ENCODE data around the gene CNOT3.
A peak's percentile ranks its signal among the peaks of the same experiment; 100 is the strongest.
"Not testable (repeated sequence)": the region's sequence is repeated elsewhere in the genome, so short reads cannot be mapped to it uniquely, and the experiment has no call there.

Gene CNOT3

DNA sequence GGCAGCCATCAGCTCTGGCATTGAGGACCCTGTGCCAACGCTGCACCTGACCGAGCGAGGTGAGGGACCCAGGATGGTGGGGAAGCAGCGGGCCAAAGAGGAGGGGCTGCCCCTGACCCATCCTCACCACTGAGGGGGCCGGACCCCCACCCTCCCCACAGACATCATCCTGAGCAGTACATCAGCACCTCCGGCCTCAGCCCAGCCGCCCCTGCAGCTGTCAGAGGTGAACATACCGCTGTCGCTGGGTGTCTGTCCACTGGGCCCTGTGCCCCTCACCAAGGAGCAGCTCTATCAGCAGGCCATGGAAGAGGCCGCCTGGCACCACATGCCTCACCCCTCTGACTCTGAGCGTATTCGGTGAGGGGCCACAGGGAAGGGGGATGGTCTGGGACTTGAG lies 14.7 kb downstream of the CNOT3 start:
- no peak for DNase-seq

DNA sequence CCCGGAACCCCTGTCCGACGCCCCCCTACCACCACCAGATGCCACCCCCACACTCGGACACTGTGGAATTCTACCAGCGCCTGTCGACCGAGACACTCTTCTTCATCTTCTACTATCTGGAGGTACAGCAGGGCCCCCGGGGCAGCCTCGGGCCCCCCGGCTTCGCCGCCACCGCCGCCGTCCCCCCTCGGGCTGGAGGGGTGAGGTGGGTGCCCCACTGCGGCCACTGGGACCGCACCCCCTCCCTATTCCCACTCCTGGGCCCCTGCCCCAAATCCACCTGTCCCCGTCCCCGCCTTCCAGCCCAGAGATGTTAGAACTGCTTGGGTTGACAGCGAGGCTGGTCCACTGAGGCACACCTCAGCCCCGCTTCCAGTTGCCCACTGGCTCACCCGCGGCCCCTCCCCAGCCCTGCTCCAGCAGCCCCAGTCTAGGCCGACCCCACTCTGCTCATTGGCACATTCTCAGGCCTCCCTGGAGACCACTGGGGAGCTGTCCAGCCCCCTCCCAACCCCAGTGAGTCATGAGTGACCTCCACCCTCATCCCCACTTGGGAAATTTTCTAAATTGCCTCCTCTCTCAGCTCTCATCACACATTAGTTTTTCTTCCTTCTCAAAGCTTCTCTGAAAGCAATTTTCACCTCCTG lies 15.4 kb downstream of the CNOT3 start:
- no peak for DNase-seq

DNA sequence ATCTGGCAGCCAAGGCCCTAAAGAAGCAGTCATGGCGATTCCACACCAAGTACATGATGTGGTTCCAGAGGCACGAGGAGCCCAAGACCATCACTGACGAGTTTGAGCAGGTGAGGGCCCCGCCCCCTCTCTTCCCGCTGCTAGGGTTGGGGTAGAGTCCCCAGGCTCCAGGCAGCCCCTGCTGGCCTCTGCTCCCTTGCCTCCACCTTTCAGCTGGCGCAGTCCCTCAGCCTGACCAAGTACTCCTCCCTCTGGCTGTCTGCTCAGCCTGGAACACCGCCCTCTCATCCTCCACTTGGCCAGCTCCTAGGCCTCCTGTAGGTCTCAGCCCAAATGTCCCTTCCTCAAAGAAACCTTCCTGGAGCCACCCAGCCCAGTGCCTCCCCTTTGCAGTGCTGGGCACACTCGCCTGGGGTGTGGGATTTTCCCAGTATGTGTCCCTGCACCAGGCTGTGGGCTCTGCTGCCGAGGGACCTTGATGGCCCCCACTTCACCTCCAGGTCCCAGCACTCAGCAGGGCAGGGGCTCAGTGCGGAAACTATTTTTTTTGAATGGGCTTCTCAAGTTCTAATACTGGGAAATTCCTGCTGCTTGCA lies 16.3 kb downstream of the CNOT3 start:
- DNase-seq = no peak

DNA sequence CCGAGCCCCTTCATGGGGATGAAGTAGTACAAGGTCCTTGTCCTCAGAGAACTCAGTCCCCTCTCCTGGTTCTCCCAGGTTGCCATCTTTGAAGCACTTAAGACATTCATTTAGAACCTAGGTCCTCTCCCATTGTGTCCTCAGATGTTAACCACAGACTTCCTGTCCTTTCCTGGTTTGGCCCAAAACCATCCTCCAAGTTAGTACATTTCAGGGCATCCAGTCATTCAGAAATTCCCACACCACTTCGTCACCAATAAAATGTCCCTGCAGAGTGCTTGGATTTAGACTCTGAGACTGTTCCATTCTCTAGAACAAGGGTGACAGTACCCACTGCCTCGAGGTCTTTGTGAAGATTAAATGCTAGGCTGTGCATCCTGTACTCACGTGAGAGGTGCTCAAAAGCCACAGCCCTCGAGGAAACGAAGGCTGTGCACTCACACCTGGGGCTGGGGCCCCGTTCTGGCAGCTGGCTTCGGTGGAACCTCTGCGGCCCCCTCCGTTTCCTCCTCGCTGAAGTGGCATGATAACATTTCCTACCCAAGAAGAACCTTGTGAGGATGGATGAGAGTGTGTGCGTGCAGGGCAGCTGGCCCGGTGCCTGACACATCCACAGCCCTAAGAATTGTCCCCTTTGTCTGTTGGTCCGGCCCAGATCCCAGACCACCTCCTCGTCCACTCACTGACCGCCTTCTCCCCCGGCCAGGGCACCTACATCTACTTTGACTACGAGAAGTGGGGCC lies 17.2 kb downstream of the CNOT3 start:
- DNase-seq = no peak

DNA sequence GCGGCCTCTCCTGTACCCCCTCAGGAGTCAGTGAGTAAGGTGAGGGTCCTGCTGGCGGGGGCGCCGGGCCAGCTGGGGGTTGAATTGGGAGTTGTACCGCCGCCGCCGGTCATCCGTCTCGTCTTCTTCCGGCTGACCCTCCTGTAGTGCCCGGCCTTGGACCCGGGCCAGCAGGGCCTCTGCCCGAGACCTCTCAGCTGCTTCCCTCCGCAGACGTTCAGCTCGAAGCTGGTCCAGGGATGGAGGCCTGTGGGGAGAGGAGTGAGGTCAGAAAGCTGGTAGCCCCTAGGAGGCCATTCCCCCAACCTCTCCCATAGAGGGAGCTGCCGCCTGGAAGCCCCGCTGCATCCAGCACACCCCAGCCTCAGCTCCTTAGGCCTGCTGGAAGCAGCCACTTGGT lies 18.1 kb downstream of the CNOT3 start:
- no peak for DNase-seq

DNA sequence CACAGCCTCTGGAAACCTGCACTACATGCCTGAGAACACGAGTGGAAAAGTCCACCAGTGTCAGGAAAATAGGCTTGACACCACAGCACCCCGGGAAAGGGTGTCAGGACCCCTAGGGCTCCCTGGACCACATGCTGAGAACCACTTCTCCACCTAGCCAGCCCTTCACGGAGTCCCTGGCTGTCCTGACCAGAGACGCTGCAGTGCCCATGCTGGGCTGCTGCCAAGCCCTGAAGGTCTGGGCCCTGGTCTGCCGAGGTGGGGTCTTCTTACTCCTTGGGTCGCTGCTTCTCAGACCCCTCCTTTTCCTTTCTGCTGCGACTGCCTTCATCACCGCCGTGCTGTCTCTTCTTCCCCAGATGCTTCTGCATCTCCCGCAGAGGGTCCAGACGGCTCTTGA lies 18.9 kb downstream of the CNOT3 start:
- DNase-seq = no peak

DNA sequence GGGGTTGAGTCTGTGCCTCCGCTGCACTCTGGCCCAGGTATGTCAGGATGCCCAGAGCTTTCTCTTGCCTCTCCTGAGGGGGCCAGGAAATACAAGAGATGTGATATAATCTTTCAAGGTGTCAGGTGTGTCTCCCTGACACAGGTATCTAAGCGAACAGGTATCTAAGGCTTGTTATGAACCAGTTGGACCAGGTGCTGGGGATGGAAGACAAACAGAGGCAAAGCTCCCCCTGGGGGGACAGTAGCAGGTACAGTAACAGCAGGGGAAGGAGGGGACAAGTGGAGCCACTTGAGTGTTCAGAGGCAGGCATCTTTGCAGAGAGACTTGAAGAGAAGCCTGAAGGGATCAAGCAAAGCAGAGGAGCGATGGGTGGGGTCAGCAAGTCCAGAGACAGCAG lies 19.4 kb downstream of the CNOT3 start:
- no peak for DNase-seq

DNA sequence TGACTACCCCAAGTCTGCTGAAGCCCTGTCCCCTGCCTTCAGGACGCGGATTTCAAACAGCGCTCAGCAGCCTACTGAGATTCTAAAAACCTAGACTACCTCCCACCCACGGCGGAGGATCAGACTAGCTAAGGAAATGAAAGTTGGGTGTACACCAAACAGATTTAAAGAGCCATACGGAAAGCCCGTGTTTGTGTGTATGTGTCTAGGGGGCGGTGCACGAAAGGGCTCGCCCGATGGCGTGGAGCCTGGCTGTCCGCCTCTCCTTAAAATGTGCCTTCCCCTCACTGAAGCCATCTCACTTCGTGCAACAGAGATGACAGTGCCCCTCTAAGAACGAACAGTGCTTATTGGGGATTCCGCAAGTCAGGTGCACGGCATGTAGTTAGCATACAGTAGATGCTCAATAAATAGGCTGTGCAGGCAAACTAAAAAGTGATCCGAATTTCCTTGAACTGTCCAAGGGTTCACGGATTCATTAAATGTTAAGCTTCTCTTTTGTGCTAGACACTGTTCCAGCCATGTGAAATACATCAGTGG lies 21.3 kb downstream of the CNOT3 start:
- no peak for DNase-seq

DNA sequence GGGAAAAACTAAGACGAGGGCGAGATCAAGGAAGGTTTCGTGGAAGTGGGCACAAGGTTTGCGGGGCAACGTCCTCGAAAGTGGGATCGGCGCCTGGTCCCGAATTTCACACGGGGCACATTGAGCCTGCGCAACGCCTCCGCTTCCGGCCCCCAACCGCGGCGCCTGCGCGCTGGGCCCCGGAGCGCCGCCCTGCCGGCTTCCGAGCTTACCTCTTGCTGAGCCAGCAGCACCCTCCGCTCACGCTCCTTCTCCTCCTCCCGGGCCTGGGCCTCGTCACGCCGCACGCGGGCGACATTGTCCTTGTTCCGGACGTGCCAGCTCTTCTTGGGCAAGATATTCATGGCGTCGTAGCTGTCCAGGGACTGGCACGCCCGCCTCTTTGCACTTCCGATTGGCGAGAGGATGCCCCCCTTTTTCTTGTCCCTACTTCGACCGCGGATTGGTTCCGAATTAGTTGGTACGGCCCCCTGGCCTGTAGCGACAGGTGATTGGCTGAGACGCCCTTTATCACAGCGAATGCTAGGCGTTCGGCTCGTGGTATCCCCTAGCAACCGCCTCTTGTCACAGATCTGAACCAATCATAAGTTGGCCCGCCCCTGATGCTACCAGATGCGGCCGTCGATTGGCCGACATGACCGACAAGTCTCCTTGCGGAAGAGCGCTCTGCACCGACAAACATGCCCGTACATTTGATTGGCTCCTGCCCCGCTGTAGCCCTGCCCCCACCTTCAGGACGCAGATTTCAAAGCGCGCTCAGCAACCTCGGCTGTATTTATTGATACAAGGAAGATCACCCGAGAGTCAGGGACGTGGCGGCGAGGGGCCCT lies 22.0 kb downstream of the CNOT3 start, which contains the start of gene LENG1:
TSS of gene LENG1 (minus strand) at position 370 of the 830 bp plus-strand sequence. CDS start at position 344, 26 bp downstream.
- DNase-seq = peak; percentile 100

DNA sequence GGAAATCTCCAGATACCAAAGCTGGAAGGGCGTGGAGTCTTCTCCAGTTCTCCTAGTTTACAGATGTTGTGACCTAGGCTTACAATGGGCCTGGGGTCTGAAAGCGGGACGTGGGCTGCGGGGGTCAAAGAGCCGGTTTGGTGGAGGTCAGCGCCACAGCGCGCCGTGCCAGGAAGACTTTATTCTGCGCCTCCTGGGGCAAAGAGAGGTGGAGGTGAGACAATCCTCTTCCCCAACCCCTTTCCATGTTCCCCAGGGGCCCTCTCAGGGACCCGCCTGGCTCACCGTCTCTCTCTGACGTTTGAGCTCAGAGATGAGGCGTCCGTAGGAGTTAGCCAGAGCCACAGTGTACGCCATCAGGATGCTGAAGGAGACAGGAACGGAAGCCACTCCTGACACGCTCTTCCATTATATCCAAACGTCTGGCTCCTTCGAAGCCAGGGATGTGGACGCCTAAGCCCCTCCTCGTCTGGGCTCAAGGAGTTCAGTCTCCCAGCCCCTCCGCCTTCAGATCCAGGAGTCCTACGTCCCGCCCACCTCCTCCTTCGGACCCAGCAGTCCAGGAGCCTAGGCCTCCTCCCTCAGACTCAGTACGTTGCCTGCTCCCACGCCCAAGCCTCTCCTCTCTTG lies 22.7 kb downstream of the CNOT3 start:
- DNase-seq = no peak

DNA sequence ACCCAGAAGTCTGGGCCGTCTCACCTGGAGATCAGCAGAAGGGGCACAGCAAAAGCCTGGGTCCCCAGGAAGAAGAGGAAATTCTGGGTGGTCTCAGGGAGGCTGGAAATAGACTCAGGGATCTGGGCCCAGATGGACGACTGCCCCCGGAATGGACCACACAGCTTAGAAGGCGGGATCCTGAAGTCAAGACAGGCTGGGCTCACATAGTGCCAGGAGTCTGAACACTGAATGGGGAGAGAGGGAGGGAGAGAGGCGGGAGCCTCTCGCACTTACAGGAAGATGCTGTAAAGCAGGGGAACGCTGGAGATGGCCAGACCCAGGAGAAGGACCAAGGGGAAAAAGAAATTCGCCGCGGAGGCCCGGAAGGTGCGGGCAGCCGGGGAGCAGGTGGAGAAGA lies 23.3 kb downstream of the CNOT3 start:
- DNase-seq = no peak

DNA sequence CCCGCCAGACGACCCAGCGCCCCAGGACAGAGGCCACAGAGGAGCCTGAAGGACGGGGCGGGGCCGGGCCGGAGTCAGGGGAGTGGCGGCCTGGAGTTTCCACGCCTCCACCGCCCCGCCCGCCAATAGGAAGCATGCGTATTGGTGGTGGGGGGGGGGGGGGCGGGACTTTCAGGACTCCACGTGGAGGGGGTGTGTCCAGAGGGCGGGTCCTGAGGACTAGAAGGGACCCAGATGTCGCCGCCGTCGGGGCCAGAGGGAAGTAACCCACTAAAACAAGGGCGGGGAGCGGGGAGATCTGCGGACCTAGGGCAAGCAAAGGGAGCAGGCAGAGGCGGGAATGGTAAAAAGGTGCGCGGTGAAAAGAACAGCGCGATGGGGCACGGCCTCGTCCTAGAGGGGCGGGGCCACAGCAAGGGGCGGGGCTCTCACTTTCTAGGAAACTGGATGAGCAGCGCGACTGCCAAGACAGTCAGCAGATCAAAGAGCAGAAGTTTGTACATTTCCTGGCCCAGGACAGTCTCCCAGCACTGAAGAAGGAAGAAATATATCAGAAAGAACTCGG lies 24.8 kb downstream of the CNOT3 start:
- peak; percentile 55 for DNase-seq

DNA sequence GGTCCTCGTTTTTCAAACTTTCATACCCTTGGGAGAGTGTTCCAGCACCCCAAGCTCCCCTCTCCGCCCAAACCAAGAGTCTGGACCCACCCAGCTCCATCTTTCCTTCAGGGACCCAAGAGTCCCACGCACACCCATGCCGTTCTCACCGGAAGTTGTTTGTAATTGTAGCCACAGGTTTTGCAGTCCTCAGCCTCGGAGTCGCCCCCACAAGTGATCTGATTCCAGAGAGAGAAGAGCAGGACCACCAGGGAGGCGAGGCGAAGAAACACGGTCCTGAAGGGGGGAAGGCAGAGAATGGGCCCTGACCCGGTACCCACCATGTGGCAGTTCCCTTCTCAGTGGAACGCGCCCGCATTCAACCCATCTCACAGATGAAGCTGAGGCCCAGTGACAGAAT lies 25.3 kb downstream of the CNOT3 start:
- DNase-seq = no peak

DNA sequence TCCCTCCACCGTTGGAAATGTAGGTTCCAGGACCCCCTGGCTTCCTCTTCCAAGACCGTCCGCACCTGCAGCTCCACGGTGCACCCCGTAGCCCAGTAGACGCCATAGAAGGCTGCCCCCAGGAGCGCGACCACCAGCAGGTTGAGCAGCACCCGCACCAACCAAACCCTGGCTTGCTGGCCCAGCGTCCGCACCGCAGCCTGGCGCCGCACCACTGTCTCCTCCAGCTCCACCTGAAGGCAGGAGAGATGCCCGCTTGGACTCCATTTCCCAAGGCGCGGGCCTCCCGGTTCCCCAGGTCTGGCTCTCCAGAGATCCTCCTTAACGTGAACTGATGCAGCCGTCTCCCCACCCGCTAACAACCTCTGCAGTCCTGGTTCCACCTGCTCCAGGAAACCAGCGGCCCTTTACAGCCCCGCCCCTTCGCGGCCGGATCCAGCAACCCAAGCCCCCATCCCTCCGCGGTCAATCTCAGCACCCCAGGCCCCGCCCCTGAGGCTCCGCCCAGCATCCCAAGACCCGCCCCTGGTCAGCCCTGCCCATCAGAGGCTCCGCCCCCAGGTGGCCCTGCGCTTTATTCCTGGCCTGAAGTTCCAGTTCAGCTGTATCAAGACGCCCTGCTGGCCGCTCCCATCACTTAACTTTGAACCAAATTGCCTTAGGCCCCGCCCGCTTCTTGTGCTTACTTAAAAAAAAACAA lies 27.0 kb downstream of the CNOT3 start:
- peak; percentile 51 for DNase-seq

DNA sequence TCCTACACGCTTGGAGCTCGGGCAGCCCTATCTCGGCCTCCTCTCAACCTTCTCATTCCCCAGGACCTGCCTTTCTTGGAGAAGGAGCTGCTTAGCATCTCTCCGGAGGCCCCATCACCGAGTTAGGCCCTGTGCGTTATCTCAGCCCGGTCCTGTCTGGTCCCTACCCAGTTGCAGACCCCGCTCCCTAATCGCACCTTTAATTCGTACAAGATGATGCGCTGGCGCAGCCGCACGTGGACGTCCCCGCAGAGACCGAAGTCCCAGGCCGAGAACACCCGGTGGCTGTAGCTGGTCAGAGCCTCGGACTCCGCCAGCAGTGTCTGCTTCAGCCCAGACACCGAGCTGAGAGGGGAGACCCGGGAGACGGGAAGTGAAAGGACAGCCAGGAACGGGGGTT lies 27.7 kb downstream of the CNOT3 start:
- no peak for DNase-seq

DNA sequence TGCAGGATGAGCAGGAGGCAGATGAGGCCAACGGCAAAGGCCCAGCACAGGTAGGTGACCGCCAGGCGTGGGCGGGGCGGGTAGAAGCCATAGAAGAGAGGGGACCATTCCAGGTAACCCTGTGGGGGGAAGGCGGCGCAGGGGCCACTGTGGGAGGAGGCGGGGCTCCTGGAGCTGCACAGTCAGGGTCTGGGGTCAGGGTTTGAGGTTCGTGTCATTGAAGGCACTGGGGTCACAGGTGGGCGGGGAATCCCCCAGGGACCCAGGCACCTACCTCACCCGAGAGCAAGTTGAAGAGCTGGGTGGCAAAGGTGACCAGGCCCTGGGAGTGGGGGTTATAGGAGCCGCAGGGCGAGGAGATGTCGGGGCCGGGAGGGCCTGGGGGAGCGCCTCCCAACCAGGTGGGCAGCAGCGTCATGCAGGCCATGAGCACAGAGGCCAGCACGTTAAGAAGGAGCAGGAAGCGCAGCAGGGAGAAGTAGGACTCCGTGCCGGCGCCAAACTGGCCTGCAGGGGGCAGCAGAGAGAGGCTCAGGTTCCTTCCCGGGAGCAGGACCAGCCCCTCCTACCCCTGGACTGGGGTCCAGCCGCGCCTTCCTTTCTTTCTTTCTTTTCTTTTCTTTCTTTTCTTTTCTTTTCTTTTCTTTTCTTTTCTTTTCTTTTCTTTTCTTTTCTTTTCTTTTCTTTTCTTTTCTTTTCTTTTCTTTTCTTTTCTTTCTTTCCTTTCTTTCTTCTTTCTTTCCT lies 30.8 kb downstream of the CNOT3 start:
- peak; percentile 75 for DNase-seq

DNA sequence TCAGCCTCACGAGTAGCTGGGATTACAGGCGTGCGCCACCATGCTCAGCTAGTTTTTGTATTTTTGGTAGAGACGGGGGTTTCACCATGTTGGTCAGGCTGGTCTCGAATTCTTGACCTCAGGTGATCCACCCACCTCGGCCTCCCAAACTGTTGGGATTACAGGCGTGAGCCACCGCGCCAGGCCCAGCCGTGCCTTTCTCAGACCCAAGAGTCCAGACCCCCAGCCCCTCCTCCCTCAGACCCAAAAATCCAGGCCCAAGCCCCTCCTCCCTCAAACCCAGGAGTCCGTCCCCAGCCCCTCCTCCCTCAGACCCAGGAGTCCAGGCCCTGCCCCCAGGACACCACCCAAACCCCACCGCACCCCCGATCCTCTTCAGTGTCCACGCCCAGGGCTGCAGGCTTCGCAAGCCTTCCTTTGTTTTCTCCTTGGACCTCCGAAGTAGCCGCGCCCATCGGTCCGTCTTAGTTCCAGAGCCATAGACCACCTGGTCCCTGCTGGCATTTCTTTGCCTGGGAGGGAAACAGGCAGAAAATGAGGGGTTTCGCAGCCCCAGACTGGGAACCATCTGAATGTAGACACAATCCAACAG lies 31.7 kb downstream of the CNOT3 start:
- DNase-seq = no peak

DNA sequence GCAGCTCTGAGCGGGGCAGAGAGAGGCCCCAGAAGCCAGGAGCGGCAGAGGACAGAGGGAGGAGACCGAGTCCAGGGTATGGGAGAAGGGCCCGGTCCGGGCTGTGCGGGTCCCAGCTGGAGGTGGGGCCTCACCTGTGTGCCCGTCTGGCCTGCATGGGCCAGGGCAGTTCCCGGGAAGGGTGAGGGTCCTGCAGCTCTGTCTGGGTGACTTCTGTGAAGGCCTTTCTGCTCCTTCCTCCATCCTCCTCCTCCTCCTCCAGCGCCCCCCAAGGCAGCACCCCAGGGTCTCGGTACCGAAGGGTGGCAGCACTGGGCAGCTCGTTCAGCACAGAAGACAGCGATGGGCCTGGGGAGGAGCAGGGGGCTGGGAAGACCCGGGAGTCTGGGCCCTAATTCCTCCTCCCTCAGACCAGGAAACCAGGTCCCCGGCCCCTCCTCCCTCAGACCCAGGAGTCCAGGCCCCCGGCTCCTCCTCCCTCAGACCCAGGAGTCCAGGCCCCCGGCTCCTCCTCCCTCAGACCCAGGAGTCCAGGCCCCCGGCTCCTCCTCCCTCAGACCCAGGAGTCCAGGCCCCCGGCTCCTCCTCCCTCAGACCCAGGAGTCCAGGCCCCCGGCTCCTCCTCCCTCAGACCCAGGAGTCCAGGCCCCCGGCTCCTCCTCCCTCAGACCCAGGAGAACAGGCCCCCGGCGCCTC lies 34.3 kb downstream of the CNOT3 start:
- not testable (repeated sequence) for DNase-seq

DNA sequence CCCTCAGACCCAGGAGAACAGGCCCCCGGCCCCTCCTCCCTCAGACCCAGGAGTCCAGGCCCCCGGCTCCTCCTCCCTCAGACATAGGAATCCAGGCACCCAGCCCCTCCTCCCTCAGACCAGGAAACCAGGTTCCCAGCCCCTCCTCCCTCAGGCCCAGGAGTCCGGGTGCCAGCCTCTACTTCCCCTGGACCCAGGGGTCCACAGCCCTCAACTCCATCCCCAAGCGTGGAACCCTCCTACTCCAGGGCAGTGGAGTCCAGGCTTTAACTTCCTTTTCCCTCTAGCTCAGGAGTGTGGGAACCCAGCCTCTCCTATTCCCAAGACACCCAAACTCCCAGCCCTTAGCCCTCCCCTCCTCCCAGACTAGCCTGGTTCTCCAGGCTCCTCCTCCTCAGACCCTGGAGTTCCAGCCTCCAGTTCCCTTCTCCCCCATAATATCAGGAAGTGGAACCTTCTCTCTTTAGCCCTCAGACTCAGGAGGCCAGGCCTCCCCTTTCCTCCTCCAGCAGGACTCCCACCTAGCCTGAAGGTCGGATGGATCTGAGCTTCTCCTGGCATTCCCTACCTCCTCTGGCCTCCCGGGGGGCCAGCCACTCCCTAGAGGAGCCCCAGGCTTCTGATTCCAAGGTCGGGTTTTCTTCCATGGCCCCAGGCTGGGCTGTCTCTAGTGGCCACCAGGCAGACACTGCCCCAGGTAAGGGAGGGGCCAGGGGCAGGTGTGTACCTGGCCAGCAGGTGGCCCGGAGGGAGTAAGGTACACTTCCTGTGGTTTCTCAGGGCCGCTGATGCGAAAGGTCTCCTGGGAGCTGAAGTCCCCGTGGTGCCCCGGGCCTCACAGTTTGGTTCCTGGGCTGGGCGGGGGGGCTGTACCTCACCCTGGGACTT lies 35.2 kb downstream of the CNOT3 start, which contains the start of gene TMC4:
TSS of gene TMC4 (minus strand) at position 690 of the 888 bp plus-strand sequence. CDS start at position 647, 43 bp downstream.
- peak; percentile 65 for DNase-seq

Measured in NCI-H226 (cell line).